SK-N-SH (cell line): Measurements from ENCODE around the gene ZNF526. TPM values are rescaled to one million over a fixed set of nuclear protein-coding genes. Genes with fewer than 3 reads are reported as not detected.

Experiments used
- CTCF ChIA-PET: fragments of 300-600, 350-600 bp; formaldehyde crosslinking; extraction: SDS; loops from one replicate; lab custom pipeline; 2021; lab: Yijun Ruan, JAX
- POLR2A ChIA-PET: fragments of 350-600 bp; sonication (Branson Sonifier 250); formaldehyde crosslinking; extraction: SDS; loops from one replicate; lab custom pipeline; 2020; ENCODE audit warnings: antibody characterized with exemption, inconsistent platforms; lab: Yijun Ruan, JAX
- DNase-seq: peaks from one replicate; pipeline ENCODE4 v3.0.0; 2012
- H2AFZ ChIP-seq: fragments of 200-600 bp; sonication (generic); 2 replicates; pipeline ENCODE4 v1.8.1; 2016; ENCODE audit warnings: antibody characterized with exemption, mild to moderate bottlenecking, low read depth
- H3F3A ChIP-seq: fragments of 200-600 bp; sonication (generic); replicated peaks from 2 replicates; pipeline ENCODE3; 2016; ENCODE audit warnings: antibody characterized with exemption, mild to moderate bottlenecking; ENCODE audit not compliant: insufficient read depth
- H3K27ac ChIP-seq, 2 experiments: fragments of 200-500 bp in 1 of 2; fragments of 200-600 bp in 1 of 2; sonication (Bioruptor generic) in 1 of 2; sonication (generic), shearing (Covaris generic) in 1 of 2; 2 replicates each; pipeline versions ENCODE4 v1.5.1 to v1.6.1; 2014 to 2016; ENCODE audit warnings: low read depth in 2 of 2, inconsistent platforms in 1 of 2, low read length in 1 of 2, mild to moderate bottlenecking in 1 of 2, mixed read lengths in 1 of 2
- H3K27me3 ChIP-seq: fragments of 200-600 bp; sonication (generic), shearing (Covaris generic); 2 replicates; pipeline ENCODE4 v1.6.1; 2016; ENCODE audit warnings: mixed run types; ENCODE audit not compliant: insufficient read depth
- H3K36me3 ChIP-seq, 2 experiments: fragments of 200-500 bp in 1 of 2; fragments of 200-600 bp in 1 of 2; sonication (Bioruptor generic) in 1 of 2; sonication (generic) in 1 of 2; replicated peaks in 1 of 2; 2 replicates each; pipeline versions ENCODE3 to v1.5.1; 2014 to 2016; ENCODE audit warnings: low read length in 1 of 2, mild to moderate bottlenecking in 1 of 2; ENCODE audit not compliant: insufficient read depth in 2 of 2, control insufficient read depth in 1 of 2
- H3K4me1 ChIP-seq, 2 experiments: fragments of 200-500 bp in 1 of 2; fragments of 200-600 bp in 1 of 2; sonication (Bioruptor generic) in 1 of 2; sonication (generic), shearing (Covaris generic) in 1 of 2; 2 replicates each; pipeline versions ENCODE4 v1.5.1 to v1.6.1; 2014 to 2016; ENCODE audit warnings: low read depth in 1 of 2, low read length in 1 of 2, mixed run types in 1 of 2; ENCODE audit not compliant: insufficient read depth in 2 of 2, control insufficient read depth in 1 of 2
- H3K4me2 ChIP-seq: fragments of 200-600 bp; sonication (generic), shearing (Covaris generic); 2 replicates; pipeline ENCODE4 v1.6.1; 2017; ENCODE audit warnings: mixed run types
- H3K4me3 ChIP-seq, 2 experiments: fragments of 200-500 bp in 1 of 2; fragments of 200-600 bp in 1 of 2; sonication (Bioruptor generic) in 1 of 2; sonication (generic), shearing (Covaris generic) in 1 of 2; 2 replicates each; pipeline versions ENCODE4 v1.5.1 to v1.8.1; 2014 to 2016; ENCODE audit warnings: low read depth in 2 of 2, inconsistent platforms in 1 of 2, low read length in 1 of 2, mild to moderate bottlenecking in 1 of 2, mixed read lengths in 1 of 2, moderate library complexity in 1 of 2
- H3K79me2 ChIP-seq: fragments of 200-600 bp; sonication (generic); 2 replicates; pipeline ENCODE4 v1.8.1; 2017; ENCODE audit warnings: mild to moderate bottlenecking; ENCODE audit not compliant: insufficient read depth
- H3K9ac ChIP-seq: fragments of 200-600 bp; sonication (generic); 2 replicates; pipeline ENCODE4 v1.6.1; 2017; ENCODE audit warnings: mixed run types
- H3K9me2 ChIP-seq: fragments of 200-600 bp; sonication (generic); 2 replicates; pipeline ENCODE4 v1.6.1; 2017; ENCODE audit warnings: mixed run types
- H3K9me3 ChIP-seq: fragments of 200-600 bp; sonication (generic); 2 replicates; pipeline ENCODE4 v1.6.1; 2017; ENCODE audit warnings: mixed run types, mild to moderate bottlenecking, moderate library complexity
- H4K20me1 ChIP-seq: fragments of 200-600 bp; sonication (generic); 2 replicates; pipeline ENCODE4 v1.6.1; 2017; ENCODE audit warnings: mild to moderate bottlenecking, mixed run types; ENCODE audit not compliant: insufficient read depth
- CHD2 ChIP-seq: fragments of 150-350 bp; IDR thresholded peaks from 2 replicates; pipeline ENCODE4 v1.6.1; 2018; ENCODE audit warnings: low read length; ENCODE audit not compliant: partially characterized antibody
- FOSL2 ChIP-seq: IDR thresholded peaks from 2 replicates; pipeline ENCODE4 v1.4.0; 2012; ENCODE audit warnings: low read depth, mild to moderate bottlenecking, moderate library complexity, borderline replicate concordance
- GATA2 ChIP-seq: sonication (generic); formaldehyde crosslinking; IDR thresholded peaks from 2 replicates; pipeline ENCODE4 v1.5.0; 2020; ENCODE audit warnings: mild to moderate bottlenecking, missing genetic modification reagents
- JUND ChIP-seq: IDR thresholded peaks from 2 replicates; pipeline ENCODE4 v1.4.0; 2012
- NFIC ChIP-seq: IDR thresholded peaks from 2 replicates; pipeline ENCODE4 v1.4.0; 2012; ENCODE audit warnings: borderline replicate concordance
- POLR2AphosphoS5 ChIP-seq: IDR thresholded peaks from 2 replicates; pipeline ENCODE4 v1.6.1; 2012; ENCODE audit warnings: low read depth, low read length
- RFX5 ChIP-seq: IDR thresholded peaks from 2 replicates; pipeline ENCODE4 v1.6.1; 2012; ENCODE audit warnings: mild to moderate bottlenecking, improper control_type of control experiment, low read length
- TAF1 ChIP-seq: IDR thresholded peaks from 2 replicates; pipeline ENCODE4 v1.6.1; 2012; ENCODE audit warnings: low read depth, mild to moderate bottlenecking, low read length, moderate library complexity, borderline replicate concordance
- WGBS: methylation state at CpG from one replicate; pipeline ENCODE4 v1.1.6; 2017; ENCODE audit warnings: low lambda C conversion rate; 5-methylcytosine and 5-hydroxymethylcytosine counted together
- polyA plus RNA-seq, 3 experiments: library from polyadenylated mRNA; depleted of rRNA; stranded (reverse); fragments of >200 nt; gene quantifications; 2 replicates each; pipeline ENCODE4 v1.2.3, GENCODE V29; 2012
- TF ChIP-seq, protein P1 (sequence below): IDR thresholded peaks from 2 replicates; pipeline ENCODE4 v1.6.1; 2012; ENCODE audit warnings: mild to moderate bottlenecking, low read depth, low read length, moderate library complexity
- TF ChIP-seq, protein P2 (sequence below): fragments of 150-350 bp; IDR thresholded peaks from 2 replicates; pipeline ENCODE4 v1.6.1; 2017; ENCODE audit warnings: antibody characterized with exemption, low read length, low read depth, borderline replicate concordance
- TF ChIP-seq, protein P3 (sequence below): IDR thresholded peaks from 2 replicates; pipeline ENCODE4; 2012

Gene ZNF526
- polyA plus RNA-seq, 1 of the 3 experiments (the other 2 are of a cell fraction), result 3.5 TPM

DNA sequence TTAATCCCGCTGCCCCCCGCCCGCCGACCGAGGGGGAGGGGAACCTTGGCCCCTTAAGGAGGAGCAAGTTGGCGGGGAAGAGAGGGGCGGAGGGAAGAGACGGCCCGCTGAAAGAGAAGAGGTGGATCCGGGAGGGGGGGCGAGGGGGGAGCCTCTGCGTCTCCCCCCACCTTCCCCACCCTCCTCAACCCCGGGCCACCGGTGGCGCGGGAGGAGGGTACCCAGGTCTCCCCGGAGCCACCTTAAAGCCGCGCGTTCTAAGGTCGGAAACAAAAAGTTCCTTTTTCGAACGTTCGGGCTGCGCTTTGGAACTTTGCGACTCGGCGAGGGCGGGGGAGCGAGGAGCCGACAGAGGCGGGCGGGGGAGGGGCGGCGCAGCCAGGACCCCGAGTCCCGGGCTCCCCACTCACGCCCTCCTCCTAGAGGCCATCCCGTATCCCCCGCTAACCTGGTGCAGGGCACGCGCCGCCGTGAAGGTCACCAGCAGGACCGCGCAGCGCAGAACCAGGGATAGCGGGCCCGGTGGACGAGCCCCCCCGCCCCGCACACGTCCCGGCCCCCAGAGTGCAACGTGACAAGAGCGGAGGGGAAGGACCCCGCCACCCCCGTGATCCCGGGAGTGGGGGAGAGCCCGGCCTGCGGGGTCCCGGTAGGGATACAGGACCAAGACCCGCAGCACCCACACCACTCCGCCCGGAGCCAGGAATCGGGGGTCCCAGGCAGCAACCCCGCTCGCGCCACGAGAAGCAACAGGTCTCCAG, 34.2 kb downstream of the ZNF526 start:
- POLR2A ChIA-PET, result no interaction called here
- H3K36me3 ChIP-seq, result peaks cover 7 to 11% of the 10 kb centered on the region in 2 experiments
- H3K79me2 ChIP-seq, result peaks cover 63% of the 10 kb centered on the region
- H3K27ac ChIP-seq, result peak overlapping the region; percentile 89 to 90
- peaks cover 39% of the 10 kb centered on the region for H4K20me1 ChIP-seq
- no peaks in the 10 kb centered on the region for H3K9me3 ChIP-seq
- H3K27me3 ChIP-seq, result no peaks in the 10 kb centered on the region
- CTCF ChIA-PET, result no interaction called here
- under 1% methylated on average over 51 of the region's 70 CpGs for WGBS
- no peak overlapping the region for H2AFZ ChIP-seq
- H3K9ac ChIP-seq, result peak overlapping the region; percentile 99
- H3F3A ChIP-seq, result peaks cover 31% of the 10 kb centered on the region
- no peaks in the 10 kb centered on the region for H3K9me2 ChIP-seq
- H3K4me3 ChIP-seq, result peak overlapping the region; percentile 89 to 96
- H3K4me1 ChIP-seq, result peaks cover 17 to 33% of the 10 kb centered on the region in 2 experiments
- TF ChIP-seq POLR2AphosphoS5 (peak; percentile 47; the same call in 1 of the 2 replicates), JUND (no peak), RFX5 (no peak), FOSL2 (no peak), GATA2 (CRISPR knock-in tag) (no peak), NFIC (peak; percentile 41; the same call in 1 of the 2 replicates), CHD2 (peak; percentile 19), TAF1 (peak; percentile 33; the same call in 1 of the 2 replicates)
- TF ChIP-seq, protein P1, sequence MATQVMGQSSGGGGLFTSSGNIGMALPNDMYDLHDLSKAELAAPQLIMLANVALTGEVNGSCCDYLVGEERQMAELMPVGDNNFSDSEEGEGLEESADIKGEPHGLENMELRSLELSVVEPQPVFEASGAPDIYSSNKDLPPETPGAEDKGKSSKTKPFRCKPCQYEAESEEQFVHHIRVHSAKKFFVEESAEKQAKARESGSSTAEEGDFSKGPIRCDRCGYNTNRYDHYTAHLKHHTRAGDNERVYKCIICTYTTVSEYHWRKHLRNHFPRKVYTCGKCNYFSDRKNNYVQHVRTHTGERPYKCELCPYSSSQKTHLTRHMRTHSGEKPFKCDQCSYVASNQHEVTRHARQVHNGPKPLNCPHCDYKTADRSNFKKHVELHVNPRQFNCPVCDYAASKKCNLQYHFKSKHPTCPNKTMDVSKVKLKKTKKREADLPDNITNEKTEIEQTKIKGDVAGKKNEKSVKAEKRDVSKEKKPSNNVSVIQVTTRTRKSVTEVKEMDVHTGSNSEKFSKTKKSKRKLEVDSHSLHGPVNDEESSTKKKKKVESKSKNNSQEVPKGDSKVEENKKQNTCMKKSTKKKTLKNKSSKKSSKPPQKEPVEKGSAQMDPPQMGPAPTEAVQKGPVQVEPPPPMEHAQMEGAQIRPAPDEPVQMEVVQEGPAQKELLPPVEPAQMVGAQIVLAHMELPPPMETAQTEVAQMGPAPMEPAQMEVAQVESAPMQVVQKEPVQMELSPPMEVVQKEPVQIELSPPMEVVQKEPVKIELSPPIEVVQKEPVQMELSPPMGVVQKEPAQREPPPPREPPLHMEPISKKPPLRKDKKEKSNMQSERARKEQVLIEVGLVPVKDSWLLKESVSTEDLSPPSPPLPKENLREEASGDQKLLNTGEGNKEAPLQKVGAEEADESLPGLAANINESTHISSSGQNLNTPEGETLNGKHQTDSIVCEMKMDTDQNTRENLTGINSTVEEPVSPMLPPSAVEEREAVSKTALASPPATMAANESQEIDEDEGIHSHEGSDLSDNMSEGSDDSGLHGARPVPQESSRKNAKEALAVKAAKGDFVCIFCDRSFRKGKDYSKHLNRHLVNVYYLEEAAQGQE, result no peak
- TF ChIP-seq, protein P2, sequence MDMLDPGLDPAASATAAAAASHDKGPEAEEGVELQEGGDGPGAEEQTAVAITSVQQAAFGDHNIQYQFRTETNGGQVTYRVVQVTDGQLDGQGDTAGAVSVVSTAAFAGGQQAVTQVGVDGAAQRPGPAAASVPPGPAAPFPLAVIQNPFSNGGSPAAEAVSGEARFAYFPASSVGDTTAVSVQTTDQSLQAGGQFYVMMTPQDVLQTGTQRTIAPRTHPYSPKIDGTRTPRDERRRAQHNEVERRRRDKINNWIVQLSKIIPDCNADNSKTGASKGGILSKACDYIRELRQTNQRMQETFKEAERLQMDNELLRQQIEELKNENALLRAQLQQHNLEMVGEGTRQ, result no peak
- TF ChIP-seq, protein P3, sequence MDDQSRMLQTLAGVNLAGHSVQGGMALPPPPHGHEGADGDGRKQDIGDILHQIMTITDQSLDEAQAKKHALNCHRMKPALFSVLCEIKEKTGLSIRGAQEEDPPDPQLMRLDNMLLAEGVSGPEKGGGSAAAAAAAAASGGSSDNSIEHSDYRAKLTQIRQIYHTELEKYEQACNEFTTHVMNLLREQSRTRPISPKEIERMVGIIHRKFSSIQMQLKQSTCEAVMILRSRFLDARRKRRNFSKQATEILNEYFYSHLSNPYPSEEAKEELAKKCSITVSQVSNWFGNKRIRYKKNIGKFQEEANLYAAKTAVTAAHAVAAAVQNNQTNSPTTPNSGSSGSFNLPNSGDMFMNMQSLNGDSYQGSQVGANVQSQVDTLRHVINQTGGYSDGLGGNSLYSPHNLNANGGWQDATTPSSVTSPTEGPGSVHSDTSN, result peak; percentile 9; the same call in 1 of the 2 replicates
- peak; percentile 79 for DNase-seq
- peak overlapping the region; percentile 98 for H3K4me2 ChIP-seq
